Measurements from ENCODE around the gene DCUN1D4.

Gene DCUN1D4

GRCh38 chr4:51855751-51856150 is 12.8 kb downstream of the DCUN1D4 start:
- no peaks in the 10 kb centered on the region for H3K36me3 ChIP-seq (ENCODE audit: control insufficient read depth, insufficient read depth, low read length)
- H3K4me3 ChIP-seq (replicated peaks; ENCODE audit: low read depth, low read length) = no peak overlapping the region
- H3K27me3 ChIP-seq (replicated peaks; ENCODE audit: control insufficient read depth, insufficient read depth, low read length) = no peaks in the 10 kb centered on the region
- TF ChIP-seq CTCF (IDR thresholded peaks at IDR 0.05; ENCODE audit: insufficient read depth, low read length, poor library complexity, severe bottlenecking) = no peak
- no peak for DNase-seq (ENCODE audit: extremely low read depth, insufficient read length)

- TF ChIP-seq CTCF (IDR thresholded peaks at IDR 0.05; ENCODE audit: insufficient read depth, low read length, poor library complexity, severe bottlenecking) = no peak
- DNase-seq (ENCODE audit: extremely low read depth, insufficient read length) = no peak
- Histone ChIP-seq H3K4me3 (replicated peaks; ENCODE audit: low read depth, low read length) (no peak overlapping the region), H3K27me3 (replicated peaks; ENCODE audit: control insufficient read depth, insufficient read depth, low read length) (no peaks in the 10 kb centered on the region), H3K36me3 (ENCODE audit: control insufficient read depth, insufficient read depth, low read length) (no peaks in the 10 kb centered on the region)
Measured at GRCh38 chr4:51858605-51859202, 15.8 kb downstream of the DCUN1D4 start.

- TF ChIP-seq CTCF (IDR thresholded peaks at IDR 0.05; ENCODE audit: insufficient read depth, low read length, poor library complexity, severe bottlenecking) = no peak
- no peak for DNase-seq (ENCODE audit: extremely low read depth, insufficient read length)
- Histone ChIP-seq H3K4me3 (replicated peaks; ENCODE audit: low read depth, low read length) (no peak overlapping the region), H3K27me3 (replicated peaks; ENCODE audit: control insufficient read depth, insufficient read depth, low read length) (no peaks in the 10 kb centered on the region), H3K36me3 (ENCODE audit: control insufficient read depth, insufficient read depth, low read length) (no peaks in the 10 kb centered on the region; the same call in none of the 2 replicates)
Measured at GRCh38 chr4:51859476-51860031, 16.6 kb downstream of the DCUN1D4 start.

- peaks cover 4% of the 10 kb centered on the region for H3K36me3 ChIP-seq (ENCODE audit: control insufficient read depth, insufficient read depth, low read length)
- H3K4me3 ChIP-seq (replicated peaks; ENCODE audit: low read depth, low read length) = no peak overlapping the region
- no peak for TF ChIP-seq CTCF (IDR thresholded peaks at IDR 0.05; ENCODE audit: insufficient read depth, low read length, poor library complexity, severe bottlenecking)
- no peaks in the 10 kb centered on the region for H3K27me3 ChIP-seq (replicated peaks; ENCODE audit: control insufficient read depth, insufficient read depth, low read length)
- DNase-seq (ENCODE audit: extremely low read depth, insufficient read length) = no peak
Measured at GRCh38 chr4:51862199-51862598, 19.2 kb downstream of the DCUN1D4 start.

- DNase-seq (ENCODE audit: extremely low read depth, insufficient read length) = no peak
- no peak for TF ChIP-seq CTCF (IDR thresholded peaks at IDR 0.05; ENCODE audit: insufficient read depth, low read length, poor library complexity, severe bottlenecking)
- Histone ChIP-seq H3K27me3 (replicated peaks; ENCODE audit: control insufficient read depth, insufficient read depth, low read length) (no peaks in the 10 kb centered on the region), H3K36me3 (ENCODE audit: control insufficient read depth, insufficient read depth, low read length) (peaks cover 9% of the 10 kb centered on the region), H3K4me3 (replicated peaks; ENCODE audit: low read depth, low read length) (no peak overlapping the region)
Measured at GRCh38 chr4:51862781-51863180, 19.8 kb downstream of the DCUN1D4 start.
